ENCODE measurements around the gene SLC25A22. TPM values are rescaled to one million over a fixed set of nuclear protein-coding genes. Genes with fewer than 3 reads are reported as not detected.

SLC25A22 gene
- total and polyA plus RNA-seq, 2 donors (not counting 1 experiment from before 2014, with no cell fraction given) = 25.7 to 45.7 TPM

GRCh38 chr11:844693-845644, 46.9 kb upstream of the SLC25A22 start:
- peak overlapping the region; percentile 26 for H3K27ac Mint-ChIP-seq
- no peak overlapping the region for H3K9ac ChIP-seq (ENCODE audit: low read length)

More at GRCh38 chr11:844693-845644, 46.9 kb upstream of the SLC25A22 start:
- ChIA-PET POLR2A (interaction anchor here (0.8 to 2.6 kb wide), 2 partner anchors 26 to 36 kb away, joined by 3 to 13 read pairs; partner anchors contain the start of genes PNPLA2 and RPLP2), CTCF (no interaction called here)
- Histone ChIP-seq H3K4me2 (replicated peaks; ENCODE audit: low read depth, low read length, poor library complexity, severe bottlenecking) (peak overlapping the region; percentile 88), H4K20me1 (ENCODE audit: control insufficient read depth, insufficient read depth, low read length, poor library complexity, severe bottlenecking) (peaks cover 31% of the 10 kb centered on the region), H3K9me3 (ENCODE audit: control extremely low read depth in 1 of 3, control insufficient read depth in 2 of 3, insufficient read depth in 1 of 3, low read length in 2 of 3) (no peaks in the 10 kb centered on the region), H3K27ac (ENCODE audit: low read length in 2 of 2) (no peak overlapping the region), H3K79me2 (ENCODE audit: control insufficient read depth, insufficient read depth, low read length) (peaks cover 20% of the 10 kb centered on the region), H2AFZ (ENCODE audit: insufficient read depth, low read depth, low read length, poor library complexity, severe bottlenecking) (no peak overlapping the region), H3K27me3 (replicated peaks in 1 of 4; ENCODE audit: control extremely low read depth in 1 of 4, control insufficient read depth in 3 of 4, insufficient read depth in 4 of 4, low read length in 3 of 4) (peaks cover 0 to 48% (median 11%) of the 10 kb centered on the region in 4 experiments), H3K36me3 (replicated peaks in 1 of 2; ENCODE audit: control extremely low read depth in 1 of 2, control insufficient read depth in 1 of 2, extremely low read depth in 1 of 2, insufficient read depth in 2 of 2, low read length in 1 of 2) (peaks cover 0 to 3% of the 10 kb centered on the region in 2 experiments), H3K4me3 (ENCODE audit: control extremely low read depth in 1 of 5, extremely low read depth in 1 of 5, insufficient read depth in 1 of 5, low read depth in 2 of 5, low read length in 4 of 5) (no peak overlapping the region), H3K4me1 (ENCODE audit: control insufficient read depth in 2 of 2, insufficient read depth in 2 of 2, low read length in 2 of 2) (peaks cover 37 to 52% of the 10 kb centered on the region in 2 donors)
- Mint-ChIP-seq H3K4me1 (peaks cover 32% of the 10 kb centered on the region), H3K9me3 (ENCODE audit: insufficient read depth) (no peaks in the 10 kb centered on the region), H3K4me3 (peak overlapping the region; percentile 16), H3K27me3 (no peaks in the 10 kb centered on the region)
- ATAC-seq (ENCODE audit: low read depth) (no peak), DNase-seq (peak; percentile 63)
- TF ChIP-seq, protein P1, sequence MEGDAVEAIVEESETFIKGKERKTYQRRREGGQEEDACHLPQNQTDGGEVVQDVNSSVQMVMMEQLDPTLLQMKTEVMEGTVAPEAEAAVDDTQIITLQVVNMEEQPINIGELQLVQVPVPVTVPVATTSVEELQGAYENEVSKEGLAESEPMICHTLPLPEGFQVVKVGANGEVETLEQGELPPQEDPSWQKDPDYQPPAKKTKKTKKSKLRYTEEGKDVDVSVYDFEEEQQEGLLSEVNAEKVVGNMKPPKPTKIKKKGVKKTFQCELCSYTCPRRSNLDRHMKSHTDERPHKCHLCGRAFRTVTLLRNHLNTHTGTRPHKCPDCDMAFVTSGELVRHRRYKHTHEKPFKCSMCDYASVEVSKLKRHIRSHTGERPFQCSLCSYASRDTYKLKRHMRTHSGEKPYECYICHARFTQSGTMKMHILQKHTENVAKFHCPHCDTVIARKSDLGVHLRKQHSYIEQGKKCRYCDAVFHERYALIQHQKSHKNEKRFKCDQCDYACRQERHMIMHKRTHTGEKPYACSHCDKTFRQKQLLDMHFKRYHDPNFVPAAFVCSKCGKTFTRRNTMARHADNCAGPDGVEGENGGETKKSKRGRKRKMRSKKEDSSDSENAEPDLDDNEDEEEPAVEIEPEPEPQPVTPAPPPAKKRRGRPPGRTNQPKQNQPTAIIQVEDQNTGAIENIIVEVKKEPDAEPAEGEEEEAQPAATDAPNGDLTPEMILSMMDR (IDR thresholded peaks at IDR 0.05) = no peak
- no peak for TF ChIP-seq EZH2 (IDR thresholded peaks at IDR 0.05; ENCODE audit: borderline replicate concordance, insufficient read depth, low read depth, low read length, poor library complexity, severe bottlenecking)
- 47% methylated on average over 28 of the region's 31 CpGs for WGBS (ENCODE audit: insufficient coverage)
- intact Hi-C loops (cut with micrococcal nuclease) = loop anchor here (5.0 kb wide), 1 partner anchor 1007 kb away; the partner anchor contains the start of gene LSP1
